HG02610 (cell line): ENCODE measurements around the gene BRINP1.

Source experiments
- ATAC-seq: cut with Tn5 transposase; IDR thresholded peaks from one replicate; pipeline ENCODE4 v1.9.1; 2021; ENCODE audit warnings: mild to moderate bottlenecking, moderate library complexity; ENCODE audit not compliant: unreplicated experiment

Gene BRINP1

GRCh38 chr9:119368681-119369581, at the start of gene BRINP1:
BRINP1 (minus strand) TSS chr9:119369435; CDS start chr9:119313355, 56,080 bp downstream.
- ATAC-seq, result no peak

DNA sequence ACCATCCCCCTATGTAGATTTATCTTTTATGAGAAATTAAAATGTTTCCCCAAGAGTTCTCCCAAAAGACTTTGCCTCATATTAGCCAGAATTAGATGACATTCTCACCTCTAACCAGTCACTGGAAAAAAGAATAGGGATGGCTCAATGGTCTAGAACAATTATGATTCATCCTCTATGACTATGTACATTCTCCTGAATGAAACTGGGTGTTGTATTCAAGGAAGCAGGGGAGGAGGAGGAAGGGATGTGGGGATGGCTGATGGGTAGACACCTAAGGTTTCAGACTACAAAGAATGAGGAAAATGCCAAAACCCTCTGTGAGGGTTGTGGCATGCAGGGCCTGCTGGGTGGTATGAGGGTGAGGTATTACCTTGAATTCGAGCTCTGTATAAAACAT, 49.5 kb upstream of the BRINP1 start:
- no peak for ATAC-seq

DNA sequence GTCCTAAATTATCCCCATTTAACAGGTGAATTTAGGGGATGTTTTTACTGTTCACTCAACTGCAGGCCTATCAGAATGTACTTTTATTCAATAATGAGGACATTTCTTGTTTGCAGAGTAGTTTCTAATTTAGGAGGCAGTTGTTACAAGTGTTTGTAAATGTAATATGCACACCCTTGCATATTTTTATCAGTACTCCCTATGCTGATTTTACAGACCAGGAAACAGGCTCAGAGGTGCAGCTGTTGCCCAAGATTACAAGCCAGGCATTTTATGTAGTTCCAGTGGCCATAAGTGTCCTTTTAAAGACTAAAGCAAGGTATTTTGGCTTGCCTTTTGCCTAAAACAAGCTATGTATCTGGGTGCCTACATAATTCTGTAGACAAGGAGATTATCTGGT, 47.6 kb upstream of the BRINP1 start:
- no peak for ATAC-seq

DNA sequence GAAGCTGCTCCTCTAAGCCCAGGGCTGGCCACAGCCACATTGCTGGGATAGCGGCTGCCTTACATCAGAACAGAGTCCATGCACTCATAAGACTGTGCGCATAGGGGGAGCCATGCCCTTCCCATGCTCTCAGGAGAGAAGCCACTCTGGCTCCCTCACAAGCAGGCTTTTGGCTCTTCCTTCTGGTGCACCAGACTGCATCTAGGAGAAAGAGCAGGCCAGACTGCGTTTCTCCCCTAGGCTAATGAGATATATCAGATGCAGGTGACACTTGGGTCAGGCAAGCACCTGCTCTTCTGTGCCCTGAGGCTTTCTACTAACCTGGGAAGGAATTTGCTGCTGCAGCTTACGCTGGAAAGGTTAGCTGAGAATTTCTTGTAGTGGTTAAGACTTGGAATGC, 43.2 kb upstream of the BRINP1 start:
- no peak for ATAC-seq

DNA sequence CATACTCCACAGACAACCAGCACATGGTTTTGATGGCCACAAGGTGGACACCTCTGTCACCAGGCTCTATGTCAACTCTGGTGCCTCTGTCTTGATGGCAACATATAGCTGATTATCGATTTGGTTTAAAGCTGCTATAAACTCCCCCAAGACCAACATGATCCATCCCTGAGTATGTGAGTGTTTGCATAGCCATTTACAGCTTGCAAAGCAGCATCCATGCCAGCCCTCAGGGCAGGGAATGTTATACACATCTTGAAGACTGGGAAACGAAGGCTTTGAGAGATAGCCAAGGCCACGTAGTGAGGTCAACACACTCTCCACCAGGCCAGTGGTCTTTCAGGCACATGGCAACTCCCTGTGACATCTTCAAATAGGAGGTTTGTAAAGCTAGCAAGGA, 40.3 kb upstream of the BRINP1 start:
- ATAC-seq, result no peak

- ATAC-seq, result no peak
Measured at GRCh38 chr9:119400606-119401005, 31.4 kb upstream of the BRINP1 start.

GRCh38 chr9:119398350-119398749, 29.1 kb upstream of the BRINP1 start:
- no peak for ATAC-seq

GRCh38 chr9:119391878-119392277, 22.6 kb upstream of the BRINP1 start:
- ATAC-seq, result no peak

- ATAC-seq, result no peak
Measured at GRCh38 chr9:119375892-119376291, 6.7 kb upstream of the BRINP1 start.

DNA sequence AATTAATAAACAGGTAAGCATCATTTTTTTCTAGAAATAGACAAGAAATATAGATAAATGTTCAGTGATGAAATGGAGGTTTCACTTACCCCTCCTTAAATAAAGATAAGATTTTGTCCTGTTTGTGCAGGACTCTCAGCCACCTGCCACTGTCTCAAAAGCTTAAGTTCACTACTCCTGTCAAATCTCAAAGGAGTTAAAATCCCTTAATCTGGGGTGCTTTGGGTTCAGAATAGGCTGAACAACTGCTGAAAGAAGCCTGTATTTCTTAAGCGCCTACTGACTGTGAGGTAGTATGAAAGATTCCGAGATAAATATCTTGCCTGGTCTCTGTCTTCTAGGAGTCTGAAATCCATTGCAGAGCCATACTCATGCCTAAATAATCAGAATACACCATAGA, 3.7 kb upstream of the BRINP1 start:
- ATAC-seq, result no peak

DNA sequence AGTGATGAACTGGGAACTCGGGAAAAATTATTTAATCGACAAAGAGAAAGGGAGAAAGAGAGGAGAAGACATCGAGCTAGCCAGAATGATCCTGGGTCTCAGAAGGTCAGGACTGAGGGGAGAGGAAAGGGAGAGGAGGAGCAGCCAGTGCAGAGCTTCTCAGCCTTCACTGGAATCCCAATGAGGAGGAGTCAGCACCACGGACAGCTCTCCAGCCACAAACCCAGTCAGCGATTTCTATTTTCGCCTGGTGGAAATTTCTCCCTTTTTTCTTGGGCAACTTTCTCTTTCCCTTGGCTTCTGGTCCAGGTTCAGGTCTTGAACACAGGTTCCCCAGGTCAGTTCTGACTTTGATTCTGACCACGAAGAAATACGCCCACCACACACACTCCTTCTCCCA, 1.6 kb upstream of the BRINP1 start:
- no peak for ATAC-seq

DNA sequence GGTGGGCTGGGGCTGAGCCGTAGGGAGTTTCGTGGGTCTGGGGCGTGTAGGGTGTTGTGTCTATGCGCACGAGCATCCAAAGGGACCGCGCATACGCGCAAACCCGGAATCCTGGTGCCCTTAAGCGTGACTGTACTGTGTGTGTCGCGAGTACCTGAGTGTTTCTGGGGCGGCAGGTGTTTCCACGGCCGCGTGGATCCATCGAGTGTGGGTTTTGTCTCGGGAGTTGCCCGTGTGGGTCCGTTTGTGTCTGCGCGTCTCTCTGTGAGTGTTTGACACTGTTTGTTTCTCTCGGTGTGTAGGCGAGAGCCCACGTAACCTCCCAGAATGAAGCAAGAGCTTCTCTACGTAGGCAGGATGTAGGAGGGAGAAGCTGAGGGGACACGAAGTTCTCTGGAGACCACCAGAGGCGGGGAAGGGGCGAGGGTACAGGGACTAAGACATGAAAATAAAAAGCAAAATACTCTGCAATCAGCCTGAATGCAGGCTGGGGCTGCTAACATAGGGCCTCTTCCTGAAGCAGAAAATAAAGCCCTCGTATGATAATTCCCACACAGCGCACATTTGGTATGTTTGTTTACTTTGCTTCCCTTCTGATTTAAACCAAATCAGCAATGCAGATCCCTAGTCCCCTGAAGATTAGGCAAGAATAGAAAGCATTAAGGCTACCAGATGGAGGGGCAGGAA, 588 bp upstream of the BRINP1 start:
- ATAC-seq, result no peak

GRCh38 chr9:119368179-119368578, 1.1 kb downstream of the BRINP1 start:
- no peak for ATAC-seq

DNA sequence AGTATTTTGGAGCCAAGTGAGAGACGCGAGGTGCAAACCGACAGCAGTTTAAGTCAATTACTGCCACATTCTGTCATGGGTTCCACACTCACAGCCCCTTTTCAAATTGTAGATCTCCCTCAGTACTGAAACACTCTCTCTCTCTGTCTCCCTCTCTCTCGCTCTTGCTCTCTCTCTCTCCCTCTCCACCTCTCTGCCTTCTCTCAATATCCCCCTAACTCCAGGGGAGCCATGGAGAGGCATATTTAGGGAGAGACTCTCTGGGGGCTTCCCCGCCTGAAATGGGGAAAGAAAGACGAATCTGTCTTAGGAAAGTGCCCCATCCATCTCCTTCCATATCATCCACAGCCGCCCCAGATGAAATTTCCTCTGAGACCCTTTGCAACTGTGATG, 1.6 kb downstream of the BRINP1 start:
- no peak for ATAC-seq

DNA sequence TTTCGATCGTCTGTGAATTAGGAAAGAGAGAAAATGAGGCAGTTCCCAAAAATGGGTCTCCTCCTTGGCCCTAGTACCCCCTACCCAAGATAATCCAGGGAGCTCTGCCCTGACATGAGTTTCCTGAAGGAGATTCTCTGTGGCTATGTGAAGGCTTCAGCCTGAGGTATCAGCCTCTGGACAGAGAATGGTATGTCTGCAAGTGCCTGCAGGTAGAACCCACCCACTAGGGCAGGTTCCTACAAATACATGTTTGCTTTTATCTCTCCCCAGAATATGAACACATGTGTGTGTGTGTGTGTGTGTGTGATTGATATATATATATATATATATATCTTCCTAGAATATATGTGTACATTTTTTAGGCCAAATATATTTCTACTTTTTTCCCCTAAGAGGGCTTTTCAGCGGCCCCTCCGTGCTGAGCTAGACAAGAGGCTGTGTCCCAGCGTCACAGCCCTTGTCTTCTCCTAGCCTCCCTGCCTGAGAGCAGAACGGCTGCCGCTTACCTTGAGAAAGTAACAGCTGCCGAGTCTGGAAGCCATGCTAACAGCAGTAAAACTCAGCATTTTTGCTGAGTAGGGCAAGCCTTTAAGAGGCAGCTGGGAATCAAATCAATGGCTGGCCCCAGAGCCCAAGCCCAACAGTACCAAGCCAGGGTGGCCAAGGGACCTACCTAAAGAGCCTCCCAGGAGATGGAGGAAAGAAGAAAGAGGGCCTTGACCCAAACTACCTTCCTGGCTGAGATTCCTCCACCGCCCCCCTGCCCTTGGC, 2.1 kb downstream of the BRINP1 start:
- ATAC-seq, result no peak

DNA sequence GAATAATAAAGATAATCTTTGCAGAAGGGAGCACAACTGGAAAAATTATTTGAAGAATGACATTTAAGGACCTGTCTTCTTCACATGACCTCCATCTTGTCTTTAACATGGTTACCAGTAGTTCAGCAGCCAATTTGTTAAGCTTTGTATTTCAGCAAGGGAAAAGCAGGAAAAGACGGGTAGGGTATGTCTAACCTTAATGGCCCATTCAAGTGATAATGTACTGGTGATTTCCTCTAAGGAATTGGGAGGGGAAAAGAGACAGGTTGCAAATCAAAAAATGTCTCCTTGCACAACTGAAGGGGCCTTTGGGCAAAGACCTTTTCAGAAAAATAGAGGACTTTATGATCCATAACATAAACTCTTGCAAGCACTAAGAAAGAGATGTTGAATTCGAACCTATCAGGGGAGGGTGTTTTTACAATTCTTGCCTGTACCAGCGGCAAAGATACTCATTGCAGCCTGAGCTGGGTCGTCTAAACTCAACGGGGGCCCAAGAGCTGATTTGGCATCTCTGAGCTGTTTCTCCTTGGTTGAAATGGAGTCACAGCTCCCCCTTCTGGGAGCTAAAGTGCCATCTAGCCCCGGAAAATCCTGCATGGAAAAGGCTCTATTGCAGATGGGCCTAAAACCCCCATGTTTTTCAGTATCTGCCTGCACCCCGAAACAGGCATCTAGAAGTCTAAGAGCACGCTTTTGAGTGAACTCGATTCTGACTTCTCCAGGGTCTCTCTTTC, 3.8 kb downstream of the BRINP1 start:
- ATAC-seq, result no peak

DNA sequence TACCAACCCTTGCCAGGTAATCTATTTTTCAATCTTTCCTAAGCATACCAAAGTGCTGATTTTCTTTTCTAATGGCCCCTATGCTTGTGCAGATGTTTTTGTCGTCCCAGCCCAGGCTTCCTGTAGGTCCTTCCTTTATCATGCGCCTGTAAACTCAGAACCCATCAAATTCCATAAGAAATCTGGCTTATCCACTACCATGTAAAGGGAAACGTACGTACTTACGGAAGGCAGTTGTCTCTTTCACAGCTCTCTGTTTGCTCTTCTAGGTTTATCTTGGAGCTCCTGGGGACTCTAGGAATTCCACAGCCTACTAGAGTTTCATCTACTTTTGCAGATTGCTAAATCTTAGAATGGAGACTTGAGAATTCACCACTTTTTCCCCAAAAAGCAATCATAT, 9.0 kb downstream of the BRINP1 start:
- ATAC-seq, result no peak

DNA sequence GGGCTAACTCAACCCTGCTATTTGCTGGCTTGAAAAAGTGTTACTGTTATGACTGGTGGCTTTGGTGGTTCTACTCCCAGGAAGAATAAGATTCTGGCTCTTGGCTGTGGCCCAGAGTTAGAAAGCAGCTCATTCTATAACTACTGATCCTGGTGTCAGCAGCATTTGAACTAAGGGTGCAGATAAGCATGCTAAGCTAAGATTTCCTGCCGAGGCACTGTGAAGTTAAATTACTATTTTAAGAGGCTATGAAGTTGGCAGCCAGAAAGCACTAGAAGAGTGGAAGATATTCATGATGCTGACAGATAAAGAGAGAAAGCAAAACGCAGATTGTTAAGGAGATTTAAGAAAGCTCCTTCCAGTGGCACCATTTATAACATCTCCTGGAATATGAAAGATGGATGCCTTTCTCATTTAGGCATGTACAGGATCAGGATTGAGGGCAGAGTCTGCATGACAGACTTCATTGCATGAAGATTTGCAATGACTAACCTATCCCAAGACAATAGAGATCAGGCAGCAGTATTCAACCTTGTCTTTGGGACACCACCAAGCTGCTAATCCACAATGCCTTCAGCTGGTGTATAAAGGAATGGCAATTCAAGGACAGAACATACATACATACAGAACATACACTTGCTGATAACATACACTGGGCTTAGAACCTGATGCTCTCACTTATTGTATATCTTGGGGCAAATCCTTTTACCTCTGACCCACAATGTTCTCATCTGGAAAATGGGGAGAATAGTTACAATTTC, 11.7 kb downstream of the BRINP1 start:
- ATAC-seq, result no peak

GRCh38 chr9:119349351-119349825, 19.8 kb downstream of the BRINP1 start:
- no peak for ATAC-seq
